ENCODE results near the gene SHISA8. TPM values are rescaled to one million over a fixed set of nuclear protein-coding genes. Genes with fewer than 3 reads are reported as not detected.

Gene SHISA8
- total RNA-seq, 2 donors from 2014 or later: not detected

GRCh38 chr22:41915786-41916493 is 1.1 kb upstream of the SHISA8 start:
- peaks cover 34% of the 10 kb centered on the region for H3K4me1 ChIP-seq
- ATAC-seq: no peak
- no peak overlapping the region for H3K4me3 ChIP-seq
- intact Hi-C loops (cut with DNase I): no loop called here
- H3K27me3 ChIP-seq: peaks cover 0 to 39% of the 10 kb centered on the region in 2 donors
- no peaks in the 10 kb centered on the region for H3K9me3 ChIP-seq
- no peak for TF ChIP-seq POLR2A (IDR thresholded peaks at IDR 0.05)
- TF ChIP-seq, protein P1, sequence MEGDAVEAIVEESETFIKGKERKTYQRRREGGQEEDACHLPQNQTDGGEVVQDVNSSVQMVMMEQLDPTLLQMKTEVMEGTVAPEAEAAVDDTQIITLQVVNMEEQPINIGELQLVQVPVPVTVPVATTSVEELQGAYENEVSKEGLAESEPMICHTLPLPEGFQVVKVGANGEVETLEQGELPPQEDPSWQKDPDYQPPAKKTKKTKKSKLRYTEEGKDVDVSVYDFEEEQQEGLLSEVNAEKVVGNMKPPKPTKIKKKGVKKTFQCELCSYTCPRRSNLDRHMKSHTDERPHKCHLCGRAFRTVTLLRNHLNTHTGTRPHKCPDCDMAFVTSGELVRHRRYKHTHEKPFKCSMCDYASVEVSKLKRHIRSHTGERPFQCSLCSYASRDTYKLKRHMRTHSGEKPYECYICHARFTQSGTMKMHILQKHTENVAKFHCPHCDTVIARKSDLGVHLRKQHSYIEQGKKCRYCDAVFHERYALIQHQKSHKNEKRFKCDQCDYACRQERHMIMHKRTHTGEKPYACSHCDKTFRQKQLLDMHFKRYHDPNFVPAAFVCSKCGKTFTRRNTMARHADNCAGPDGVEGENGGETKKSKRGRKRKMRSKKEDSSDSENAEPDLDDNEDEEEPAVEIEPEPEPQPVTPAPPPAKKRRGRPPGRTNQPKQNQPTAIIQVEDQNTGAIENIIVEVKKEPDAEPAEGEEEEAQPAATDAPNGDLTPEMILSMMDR (IDR thresholded peaks at IDR 0.05): no peak
- no peaks in the 10 kb centered on the region for H3K36me3 ChIP-seq (replicated peaks in 1 of 2; ENCODE audit: insufficient read depth in 1 of 2, low read depth in 2 of 2)
- WGBS, 2 donors: 51 to 58% methylated on average over 7 to 11 of the region's 11 CpGs
- no peak for DNase-seq
- H3K27ac ChIP-seq: no peak overlapping the region

GRCh38 chr22:41914611-41915034 is 251 bp downstream of the SHISA8 start:
- H3K9me3 ChIP-seq: no peaks in the 10 kb centered on the region
- H3K4me3 ChIP-seq: no peak overlapping the region
- DNase-seq: no peak
- TF ChIP-seq, protein P1 (IDR thresholded peaks at IDR 0.05): no peak
- no peak for TF ChIP-seq POLR2A (IDR thresholded peaks at IDR 0.05)
- intact Hi-C loops (cut with DNase I): no loop called here
- 1 to 2% methylated on average over 20 to 67 of the region's 67 CpGs for WGBS, 2 donors
- H3K4me1 ChIP-seq: peaks cover 41% of the 10 kb centered on the region
- H3K27me3 ChIP-seq: peaks cover 0 to 43% of the 10 kb centered on the region in 2 donors
- ATAC-seq: peak; percentile 7
- no peak overlapping the region for H3K27ac ChIP-seq
- no peaks in the 10 kb centered on the region for H3K36me3 ChIP-seq (replicated peaks in 1 of 2; ENCODE audit: insufficient read depth in 1 of 2, low read depth in 2 of 2)

GRCh38 chr22:41913842-41914534 is 886 bp downstream of the SHISA8 start:
- no peak overlapping the region for H3K4me3 ChIP-seq
- DNase-seq: no peak
- intact Hi-C loops (cut with DNase I): no loop called here
- no peaks in the 10 kb centered on the region for H3K36me3 ChIP-seq (replicated peaks in 1 of 2; ENCODE audit: insufficient read depth in 1 of 2, low read depth in 2 of 2)
- H3K9me3 ChIP-seq: no peaks in the 10 kb centered on the region
- peaks cover 36% of the 10 kb centered on the region for H3K4me1 ChIP-seq
- TF ChIP-seq POLR2A (IDR thresholded peaks at IDR 0.05): no peak
- TF ChIP-seq, protein P1 (IDR thresholded peaks at IDR 0.05): no peak
- H3K27me3 ChIP-seq: peaks cover 0 to 43% of the 10 kb centered on the region in 2 donors
- WGBS, 2 donors: 3% methylated on average over 58 of the region's 79 CpGs; no CpG with 5 or more reads in 1 of the 2 donors
- H3K27ac ChIP-seq: no peak overlapping the region
- no peak for ATAC-seq

DNA sequence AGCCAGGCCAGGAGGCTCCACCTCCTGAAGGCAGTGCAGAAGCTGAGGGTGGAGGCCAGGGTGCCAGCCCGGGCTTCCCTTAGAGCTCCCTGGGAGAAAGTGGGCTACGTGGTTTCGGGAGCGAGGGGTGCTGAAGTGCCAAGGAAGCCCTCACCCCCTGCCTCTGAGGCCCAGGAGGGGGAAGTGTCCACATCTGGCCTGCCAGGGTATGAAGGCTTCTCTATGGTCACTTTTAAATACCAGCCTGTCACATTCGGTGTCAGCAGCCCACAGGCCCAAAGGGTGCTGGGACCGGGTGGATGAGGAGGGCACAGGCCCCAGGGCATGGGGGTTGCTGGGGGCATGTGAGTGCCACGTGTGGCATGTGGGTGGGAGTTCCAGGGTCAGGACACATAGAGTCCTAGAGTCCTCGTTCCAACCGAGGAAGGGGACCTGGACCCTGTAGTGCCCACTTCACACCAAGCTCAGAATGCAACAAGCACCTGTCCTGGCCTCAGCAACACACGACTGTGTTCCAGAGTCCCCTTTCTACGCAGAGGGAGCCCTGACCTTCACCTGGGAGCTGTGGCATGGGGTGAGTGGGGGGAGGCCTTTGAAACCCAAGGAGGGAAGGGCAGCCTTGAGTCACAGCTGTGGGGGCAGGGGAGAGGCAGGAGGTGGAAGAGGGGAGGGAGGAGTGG is 1.7 kb downstream of the SHISA8 start:
- peaks cover 0 to 43% of the 10 kb centered on the region in 2 donors for H3K27me3 ChIP-seq
- TF ChIP-seq POLR2A (IDR thresholded peaks at IDR 0.05): no peak
- TF ChIP-seq, protein P1 (IDR thresholded peaks at IDR 0.05): no peak
- no peak for DNase-seq
- WGBS, 2 donors: 64 to 79% methylated on average over 6 to 11 of the region's 11 CpGs
- H3K9me3 ChIP-seq: no peaks in the 10 kb centered on the region
- no peak overlapping the region for H3K27ac ChIP-seq
- ATAC-seq: no peak
- H3K4me1 ChIP-seq: peaks cover 40% of the 10 kb centered on the region
- no peak overlapping the region for H3K4me3 ChIP-seq
- intact Hi-C loops (cut with DNase I): no loop called here
- no peaks in the 10 kb centered on the region for H3K36me3 ChIP-seq (replicated peaks in 1 of 2; ENCODE audit: insufficient read depth in 1 of 2, low read depth in 2 of 2)
